NCI-H1436 (cell line): ENCODE data around the gene ZNF780B.
"Not testable (repeated sequence)": the region's sequence is repeated elsewhere in the genome, so short reads cannot be mapped to it uniquely, and the experiment has no call there.

Experiments
- DNase-seq: peaks from one replicate; lab custom pipeline; 2025; lab: John Stamatoyannopoulos, UW

Gene ZNF780B

DNA sequence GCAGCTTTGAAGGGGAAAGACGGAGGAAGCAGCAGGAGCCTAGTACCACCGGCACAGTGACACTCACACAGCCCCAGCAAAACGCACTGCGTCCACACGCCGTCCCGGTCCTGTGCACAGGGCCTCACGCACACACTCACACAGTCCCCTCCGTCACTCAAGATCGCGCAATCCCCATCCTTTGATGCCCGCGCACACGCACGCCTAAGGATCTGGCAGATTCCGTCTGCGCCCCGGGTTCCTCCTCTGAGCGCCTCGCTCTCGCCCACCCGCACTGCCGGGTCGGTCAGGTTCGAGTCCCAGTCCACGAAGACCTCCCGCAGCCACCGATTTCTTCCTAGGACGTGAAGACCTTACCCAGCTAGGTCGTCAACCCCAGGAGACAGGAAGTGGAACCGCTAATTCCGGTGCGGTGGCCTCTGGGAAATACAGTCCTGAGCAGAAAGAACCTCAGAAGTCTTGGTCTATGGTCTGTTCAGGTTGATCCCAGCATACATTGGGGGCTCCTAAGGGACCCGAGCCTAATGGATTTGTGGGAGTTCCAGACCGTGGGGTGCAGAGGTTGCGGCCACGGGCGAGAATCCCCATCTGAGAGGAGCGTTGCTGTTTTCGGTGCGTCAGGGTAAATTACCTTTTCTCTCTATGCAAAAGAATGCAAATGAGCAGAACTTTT, at the start of gene ZNF780B:
Gene ZNF780B (minus strand): TSS at position 400 of the 673 bp plus-strand sequence. CDS start 5,899 bp downstream, outside the sequence.
- peak; percentile 39 for DNase-seq

DNA sequence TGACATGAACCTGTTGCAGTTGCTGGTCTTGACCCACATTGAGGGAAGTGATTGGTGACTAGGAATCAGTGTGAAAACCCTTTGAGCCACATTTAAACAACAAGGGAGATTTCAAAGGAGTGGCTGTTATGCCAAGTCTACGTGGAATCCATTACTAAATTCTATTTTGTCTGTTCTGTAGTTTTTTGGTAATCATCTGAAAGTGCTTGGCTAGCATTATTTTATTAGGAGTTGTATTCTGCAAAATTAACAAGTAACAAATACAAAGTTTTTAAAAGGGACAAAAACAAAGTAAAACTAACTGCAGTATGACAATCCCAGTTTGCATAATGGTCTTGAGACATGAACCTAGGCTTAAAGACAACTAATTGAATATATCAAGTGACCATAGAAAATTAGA, 48.7 kb upstream of the ZNF780B start:
- DNase-seq = no peak

- DNase-seq = no peak
Measured at GRCh38 chr19:40103600-40103999, 47.6 kb upstream of the ZNF780B start.

GRCh38 chr19:40101813-40102212, 45.8 kb upstream of the ZNF780B start:
- DNase-seq = no peak

- DNase-seq = no peak
Measured at GRCh38 chr19:40093416-40093815, 37.4 kb upstream of the ZNF780B start.

DNA sequence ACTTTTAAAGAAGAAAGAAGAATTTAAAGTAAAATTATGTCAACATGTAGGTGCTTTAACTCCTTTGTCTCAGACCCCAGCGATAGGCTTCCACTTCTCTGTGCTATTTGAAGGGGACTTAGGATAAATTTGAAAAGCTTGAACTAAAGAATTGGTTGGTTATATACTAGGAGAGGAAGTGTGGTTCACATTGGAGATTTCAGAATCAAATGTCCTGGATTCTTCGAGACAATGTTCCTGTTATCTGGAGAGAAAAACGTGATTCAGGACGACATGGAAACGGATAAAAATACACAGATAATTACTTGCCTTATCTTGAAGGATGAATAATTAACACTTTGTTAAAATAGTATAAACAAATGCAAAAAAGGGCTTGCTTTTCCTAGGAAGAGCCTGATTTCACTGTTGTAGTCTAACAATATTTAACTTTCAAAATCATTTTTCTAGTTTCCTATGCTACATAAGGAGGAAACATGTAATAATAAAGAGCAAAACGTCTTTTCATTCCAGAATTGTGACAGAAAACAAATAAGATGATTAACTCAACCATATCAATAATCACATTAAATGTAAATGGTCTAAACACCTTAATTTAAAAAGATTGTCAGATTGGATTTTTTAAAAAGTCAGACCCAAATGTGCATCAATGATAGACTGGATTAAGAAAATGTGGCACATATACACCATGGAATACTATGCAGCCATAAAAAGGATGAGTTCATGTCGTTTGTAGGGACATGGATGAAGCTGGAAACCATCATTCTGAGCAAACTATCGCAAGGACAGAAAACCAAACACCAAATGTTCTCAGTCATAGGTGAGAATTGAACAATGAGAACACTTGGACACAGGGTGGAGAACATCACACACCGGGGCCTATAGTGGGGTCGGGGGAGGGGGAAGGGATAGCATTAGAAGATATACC, 35.4 kb upstream of the ZNF780B start:
- DNase-seq = no peak

DNA sequence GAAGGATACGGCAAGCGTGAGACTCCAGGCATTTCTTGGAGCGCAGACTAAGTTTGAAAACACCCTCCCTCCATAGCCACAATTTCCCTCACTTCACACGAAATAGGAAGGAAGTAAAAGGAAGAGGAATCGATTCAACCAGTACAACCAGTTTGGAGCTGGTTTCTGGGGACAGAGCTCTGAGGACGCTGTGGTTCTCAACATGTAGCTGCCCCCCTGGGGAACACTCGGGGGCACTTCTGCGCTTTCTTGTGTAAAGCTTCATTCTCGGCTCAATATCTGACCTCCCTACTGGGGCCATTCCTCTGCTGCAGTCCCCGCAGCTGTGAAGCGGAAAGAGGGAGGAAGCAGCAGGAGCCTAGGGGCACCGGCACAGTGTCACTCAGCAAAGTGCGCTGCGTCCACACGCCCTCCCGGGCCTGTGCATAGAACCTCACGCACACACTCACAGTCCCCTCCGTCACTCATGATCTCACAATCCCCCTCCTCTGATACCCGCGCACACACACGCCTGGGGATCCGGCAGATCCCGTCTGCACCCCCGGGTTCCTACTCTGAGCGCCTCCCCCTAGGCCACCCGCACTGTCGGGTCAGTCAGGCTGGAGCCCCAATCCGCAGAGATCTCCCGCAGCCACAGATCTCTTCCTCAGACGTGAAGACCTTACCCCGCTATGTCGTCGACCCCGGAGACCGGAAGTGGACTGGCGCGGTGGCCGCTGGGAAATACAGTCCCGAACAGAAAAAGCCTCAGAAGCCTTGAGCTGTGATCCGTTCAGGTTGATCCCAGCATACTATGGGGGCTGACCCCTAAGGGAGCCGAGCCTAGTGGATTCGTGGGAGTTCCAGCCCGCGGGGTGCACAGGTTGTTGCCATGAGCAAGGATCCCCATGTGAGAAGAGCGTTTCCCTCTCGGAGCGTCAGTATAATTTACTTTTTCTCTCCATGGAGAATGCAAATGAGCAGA, 34.5 kb upstream of the ZNF780B start, which contains the start of gene ZNF780A:
Gene ZNF780A (minus strand): TSS at position 703 of the 964 bp plus-strand sequence. CDS start 6,190 bp downstream, outside the sequence.
- DNase-seq = peak; percentile 42

- DNase-seq = no peak
Measured at GRCh38 chr19:40089462-40089861, 33.4 kb upstream of the ZNF780B start.

DNA sequence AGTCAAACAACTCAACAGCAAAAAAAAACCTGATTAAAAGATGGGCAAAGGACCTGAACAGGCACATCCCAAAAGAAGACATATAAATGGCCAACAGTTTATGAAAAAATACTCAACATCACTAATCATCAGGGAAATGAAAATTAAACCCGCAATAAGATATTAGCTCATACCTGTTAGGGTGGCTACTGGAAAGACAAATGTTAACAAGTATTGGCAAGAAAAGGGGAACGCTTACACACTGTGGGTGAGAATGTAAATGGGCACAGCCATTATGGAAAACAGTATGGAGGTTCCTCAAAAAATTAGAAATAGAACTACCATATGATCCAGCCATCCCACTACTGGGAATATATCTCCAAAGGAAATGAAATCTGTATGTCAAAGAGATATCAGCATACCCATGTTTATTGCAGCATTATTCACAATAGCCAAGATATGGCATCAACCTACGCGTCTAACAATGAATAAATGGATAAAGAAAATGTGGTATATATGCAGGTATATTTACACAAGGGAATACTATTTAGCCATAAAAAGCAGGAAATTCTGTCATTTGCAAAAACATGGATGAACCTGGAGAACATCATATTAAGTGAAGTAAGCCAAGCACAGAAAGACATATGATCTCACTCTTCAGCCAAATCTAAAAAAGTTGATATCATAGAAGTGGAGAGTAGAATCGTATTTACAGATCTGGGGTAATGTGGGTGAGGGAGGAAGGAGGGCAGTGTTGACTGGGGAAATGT, 32.4 kb upstream of the ZNF780B start:
- DNase-seq = no peak

DNA sequence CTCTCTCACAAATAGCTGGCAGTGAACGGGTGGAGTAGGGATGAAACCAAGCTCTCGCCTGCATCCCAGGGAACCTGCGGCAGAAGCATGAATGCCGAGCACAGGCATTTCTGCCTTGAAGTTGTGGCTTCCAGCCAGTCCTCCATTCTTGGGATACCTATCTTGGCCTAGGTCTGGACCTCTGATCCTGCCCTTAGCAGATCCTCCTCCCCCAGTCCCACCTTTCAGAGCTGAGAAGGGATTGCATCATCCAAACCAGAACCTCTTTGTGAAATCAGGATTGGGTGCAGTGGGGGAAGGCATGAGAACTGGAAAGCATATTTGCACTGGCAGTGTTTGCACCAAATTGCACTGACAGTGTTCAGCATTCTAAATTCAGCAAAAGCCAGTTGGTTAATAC, 28.9 kb upstream of the ZNF780B start:
- DNase-seq = no peak

GRCh38 chr19:40081411-40081810, 25.4 kb upstream of the ZNF780B start:
- no peak for DNase-seq

GRCh38 chr19:40080289-40080688, 24.3 kb upstream of the ZNF780B start:
- no peak for DNase-seq

GRCh38 chr19:40078377-40078776, 22.3 kb upstream of the ZNF780B start:
- DNase-seq = no peak

DNA sequence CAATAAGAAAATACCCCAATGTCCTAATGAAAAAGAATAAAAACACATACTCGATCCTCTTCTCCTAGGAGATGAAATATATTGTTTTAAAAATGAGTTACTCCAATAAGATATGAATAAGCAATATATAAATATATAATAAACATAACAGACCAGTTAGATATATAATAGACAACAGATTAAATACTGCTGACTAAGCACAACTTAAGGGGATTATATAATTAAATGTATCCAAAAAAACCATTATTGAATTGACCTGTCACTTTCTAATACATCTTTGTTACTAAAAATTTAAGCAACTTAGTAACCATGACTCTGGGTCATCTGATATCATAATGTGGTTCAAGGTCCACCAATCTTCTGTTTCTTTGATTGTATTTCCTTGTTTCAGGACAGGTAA, 14.0 kb upstream of the ZNF780B start:
- DNase-seq = no peak

- DNase-seq = no peak
Measured at GRCh38 chr19:40059624-40060023, 3.6 kb upstream of the ZNF780B start.

GRCh38 chr19:40057166-40057565, 1.1 kb upstream of the ZNF780B start:
- no peak for DNase-seq

DNA sequence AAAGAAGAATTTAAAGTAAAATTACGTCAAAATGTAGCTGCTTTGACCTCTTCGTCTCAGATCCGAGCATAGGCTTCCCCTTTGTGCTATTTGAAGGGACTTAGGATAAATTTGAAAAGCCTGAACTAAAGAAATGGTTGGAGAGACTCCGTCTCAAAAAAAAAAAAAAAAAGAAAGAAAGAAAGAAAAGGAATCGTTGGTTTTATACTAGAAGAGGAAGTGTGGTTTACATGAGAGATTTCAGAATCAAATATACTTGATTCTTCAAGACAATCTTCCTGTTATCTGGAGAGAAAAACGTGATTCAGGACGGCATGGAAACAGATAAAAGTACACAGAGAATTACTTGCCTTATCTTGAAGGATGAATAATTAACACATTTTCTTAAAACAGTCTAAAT, 474 bp upstream of the ZNF780B start:
- DNase-seq = no peak

GRCh38 chr19:40055049-40055448, 982 bp downstream of the ZNF780B start:
- no peak for DNase-seq

GRCh38 chr19:40054632-40055031, 1.4 kb downstream of the ZNF780B start:
- no peak for DNase-seq

DNA sequence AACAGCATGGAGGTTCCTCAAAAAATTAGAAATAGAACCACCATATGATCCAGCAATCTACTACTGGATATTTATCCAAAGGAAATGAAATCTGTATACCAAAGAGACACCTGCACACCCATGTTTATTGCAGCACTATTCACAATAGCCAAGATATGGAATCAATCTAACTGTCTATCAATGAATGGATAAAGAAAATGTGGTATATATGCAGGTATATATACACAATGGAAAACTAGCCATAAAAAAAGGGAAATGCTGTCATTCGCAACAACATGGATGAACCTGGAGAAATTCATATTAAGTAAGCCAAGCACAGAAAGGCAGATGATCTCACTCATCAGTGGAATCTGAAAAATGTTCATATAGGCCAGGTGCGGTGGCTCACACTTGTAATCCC, 2.5 kb downstream of the ZNF780B start:
- DNase-seq = no peak

- not testable (repeated sequence) for DNase-seq
Measured at GRCh38 chr19:40041718-40042117, 14.3 kb downstream of the ZNF780B start.
